ENCODE measurements around the gene SPDYE4.

The SPDYE4 gene

GRCh38 chr17:8724451-8724850, 33.9 kb downstream of the SPDYE4 start:
- no peak for TF ChIP-seq CTCF (IDR thresholded peaks at IDR 0.05)
- Histone ChIP-seq H3K27me3 (peaks cover 15% of the 10 kb centered on the region), H3K36me3 (no peaks in the 10 kb centered on the region), H3K4me1 (ENCODE audit: control insufficient read depth in 1 of 2, insufficient read depth in 1 of 2, low read depth in 1 of 2, low read length in 1 of 2) (no peaks in the 10 kb centered on the region), H3K4me3 (ENCODE audit: low read depth in 1 of 2, low read length in 1 of 2) (no peak overlapping the region), H3K9me3 (no peaks in the 10 kb centered on the region), H3K27ac (no peak overlapping the region)

- no peaks in the 10 kb centered on the region for H3K27me3 ChIP-seq
- no peaks in the 10 kb centered on the region for H3K4me1 ChIP-seq (ENCODE audit: control insufficient read depth in 1 of 2, insufficient read depth in 1 of 2, low read depth in 1 of 2, low read length in 1 of 2)
- no peak overlapping the region for H3K27ac ChIP-seq
- no peaks in the 10 kb centered on the region for H3K9me3 ChIP-seq
- no peaks in the 10 kb centered on the region for H3K36me3 ChIP-seq
- H3K4me3 ChIP-seq (ENCODE audit: low read depth in 1 of 2, low read length in 1 of 2), result no peak overlapping the region
- TF ChIP-seq CTCF (IDR thresholded peaks at IDR 0.05), result no peak
Observed at GRCh38 chr17:8720596-8720995, 37.8 kb downstream of the SPDYE4 start.

GRCh38 chr17:8719291-8720246, 38.8 kb downstream of the SPDYE4 start:
- no peaks in the 10 kb centered on the region for H3K27me3 ChIP-seq
- H3K27ac ChIP-seq, result no peak overlapping the region
- H3K36me3 ChIP-seq, result no peaks in the 10 kb centered on the region
- H3K4me1 ChIP-seq (ENCODE audit: control insufficient read depth in 1 of 2, insufficient read depth in 1 of 2, low read depth in 1 of 2, low read length in 1 of 2), result no peaks in the 10 kb centered on the region
- no peak overlapping the region for H3K4me3 ChIP-seq (ENCODE audit: low read depth in 1 of 2, low read length in 1 of 2)
- TF ChIP-seq CTCF (IDR thresholded peaks at IDR 0.05), result no peak
- H3K9me3 ChIP-seq, result no peaks in the 10 kb centered on the region

- no peak overlapping the region for H3K27ac ChIP-seq
- no peaks in the 10 kb centered on the region for H3K27me3 ChIP-seq
- H3K4me3 ChIP-seq (ENCODE audit: low read depth in 1 of 2, low read length in 1 of 2), result no peak overlapping the region
- no peak for TF ChIP-seq CTCF (IDR thresholded peaks at IDR 0.05)
- H3K9me3 ChIP-seq, result no peaks in the 10 kb centered on the region
- H3K36me3 ChIP-seq, result no peaks in the 10 kb centered on the region
- H3K4me1 ChIP-seq (ENCODE audit: control insufficient read depth in 1 of 2, insufficient read depth in 1 of 2, low read depth in 1 of 2, low read length in 1 of 2), result no peaks in the 10 kb centered on the region
Observed at GRCh38 chr17:8718001-8718563, 40.3 kb downstream of the SPDYE4 start.

- Histone ChIP-seq H3K27ac (no peak overlapping the region), H3K4me1 (ENCODE audit: control insufficient read depth in 1 of 2, insufficient read depth in 1 of 2, low read depth in 1 of 2, low read length in 1 of 2) (no peaks in the 10 kb centered on the region), H3K4me3 (ENCODE audit: low read depth in 1 of 2, low read length in 1 of 2) (no peak overlapping the region), H3K27me3 (no peaks in the 10 kb centered on the region), H3K9me3 (no peaks in the 10 kb centered on the region), H3K36me3 (no peaks in the 10 kb centered on the region)
- no peak for TF ChIP-seq CTCF (IDR thresholded peaks at IDR 0.05)
Observed at GRCh38 chr17:8713878-8714277, 44.5 kb downstream of the SPDYE4 start.

All from neutrophil (primary cell).